HG02981 (cell line): ENCODE measurements around the gene FSTL5.

Experiments
- ATAC-seq: cut with Tn5 transposase; IDR thresholded peaks from one replicate; pipeline ENCODE4 v1.9.1; 2021; ENCODE audit warnings: mild to moderate bottlenecking, moderate library complexity; ENCODE audit not compliant: unreplicated experiment

Gene FSTL5

GRCh38 chr4:161717084-161717483 is 446.7 kb downstream of the FSTL5 start:
- no peak for ATAC-seq

- ATAC-seq, result no peak
These were observed 448.9 kb downstream of the FSTL5 start for GRCh38 chr4:161714931-161715330.

- no peak for ATAC-seq
These were observed 449.6 kb downstream of the FSTL5 start for GRCh38 chr4:161714022-161714751.

- no peak for ATAC-seq
These were observed 459.1 kb downstream of the FSTL5 start for GRCh38 chr4:161704653-161705052.

GRCh38 chr4:161704040-161704439 is 459.8 kb downstream of the FSTL5 start:
- no peak for ATAC-seq

GRCh38 chr4:161702287-161702686 is 461.5 kb downstream of the FSTL5 start:
- ATAC-seq, result no peak

GRCh38 chr4:161696944-161697343 is 466.9 kb downstream of the FSTL5 start:
- ATAC-seq, result no peak

- ATAC-seq, result no peak
These were observed 483.7 kb downstream of the FSTL5 start for GRCh38 chr4:161680146-161680545.

GRCh38 chr4:161664740-161665139 is 499.1 kb downstream of the FSTL5 start:
- ATAC-seq, result no peak

GRCh38 chr4:161663844-161664243 is 500.0 kb downstream of the FSTL5 start:
- no peak for ATAC-seq

GRCh38 chr4:161658676-161659075 is 505.1 kb downstream of the FSTL5 start:
- ATAC-seq, result no peak

- ATAC-seq, result no peak
These were observed 506.2 kb downstream of the FSTL5 start for GRCh38 chr4:161657616-161658015.

GRCh38 chr4:161656594-161656993 is 507.2 kb downstream of the FSTL5 start:
- no peak for ATAC-seq

- ATAC-seq, result peak; percentile 44
These were observed 508.7 kb downstream of the FSTL5 start for GRCh38 chr4:161655148-161655547.

GRCh38 chr4:161653697-161654096 is 510.1 kb downstream of the FSTL5 start:
- no peak for ATAC-seq

GRCh38 chr4:161651586-161651985 is 512.2 kb downstream of the FSTL5 start:
- ATAC-seq, result no peak

GRCh38 chr4:161650812-161651211 is 513.0 kb downstream of the FSTL5 start:
- peak; percentile 52 for ATAC-seq

- ATAC-seq, result no peak
These were observed 516.0 kb downstream of the FSTL5 start for GRCh38 chr4:161647757-161648156.

- ATAC-seq, result no peak
These were observed 521.1 kb downstream of the FSTL5 start for GRCh38 chr4:161642708-161643107.

GRCh38 chr4:161629694-161630441 is 533.9 kb downstream of the FSTL5 start:
- no peak for ATAC-seq

GRCh38 chr4:161604516-161605300 is 559.1 kb downstream of the FSTL5 start:
- peak; percentile 91 for ATAC-seq

GRCh38 chr4:161601011-161601410 is 562.8 kb downstream of the FSTL5 start:
- ATAC-seq, result no peak
